ENCODE measurements around the gene LDLRAD4. TPM values are rescaled to one million over a fixed set of nuclear protein-coding genes. Genes with fewer than 3 reads are reported as not detected.

LDLRAD4 gene
- total and polyA plus RNA-seq, 9 of the 15 experiments (the other 6 are each of a cell fraction or from before 2014, with no cell fraction given) = 0.01 TPM; not detected in 8

- no peak overlapping the region for H3K27ac ChIP-seq (ENCODE audit: extremely low read depth, low read depth, low read length)
- H3K9me1 ChIP-seq (ENCODE audit: control insufficient read depth, insufficient read depth, low read length) = no peaks in the 10 kb centered on the region
- BruUV-seq (replicated peaks) = no TSS peak
- H3K79me2 ChIP-seq (ENCODE audit: control insufficient read depth, insufficient read depth, low read length) = no peaks in the 10 kb centered on the region
- no peak overlapping the region for H3K4me3 ChIP-seq
- H3K27me3 ChIP-seq (ENCODE audit: control insufficient read depth in 2 of 2, insufficient read depth in 2 of 2, low read length in 2 of 2) = peaks cover 19 to 48% of the 10 kb centered on the region in 2 experiments
- no peaks in the 10 kb centered on the region for H4K20me1 ChIP-seq (replicated peaks; ENCODE audit: control insufficient read depth, insufficient read depth, low read length)
- FAIRE-seq (no peak), ATAC-seq (peak; percentile 47; the same call in 2 of the 3 replicates), DNase-seq (ENCODE audit: extremely low read depth in 1 of 4, low spot score in 3 of 4) (no peak)
- in situ Hi-C loops (cut with MboI) (no loop called here), intact Hi-C loops (cut with micrococcal nuclease) (no loop called here)
- H2AFZ ChIP-seq (ENCODE audit: low read depth, low read length) = no peak overlapping the region
- no peaks in the 10 kb centered on the region; a peak in 1 of 5 replicates for H3K4me1 ChIP-seq (replicated peaks in 1 of 2; ENCODE audit: control insufficient read depth in 2 of 2, insufficient read depth in 2 of 2, low read length in 2 of 2)
- no peak overlapping the region for H3K9ac ChIP-seq (ENCODE audit: insufficient read depth in 1 of 2, low read depth in 2 of 2, low read length in 2 of 2)
- TF ChIP-seq HMGN3 (IDR thresholded peaks at IDR 0.05; ENCODE audit: borderline replicate concordance, extremely low read depth, insufficient read length, low read depth, low read length) (no peak), TCFL5 (CRISPR knock-in tag; conservative IDR thresholded peaks at IDR 0.05) (no peak), HDAC8 (tag; IDR thresholded peaks at IDR 0.05) (no peak), KHSRP (IDR thresholded peaks at IDR 0.05) (no peak), AFF1 (IDR thresholded peaks at IDR 0.05; ENCODE audit: low read depth in 1 of 2, partially characterized antibody in 2 of 2) (no peak), RBM14 (IDR thresholded peaks at IDR 0.05; ENCODE audit: borderline replicate concordance, insufficient read depth, low read depth, low read length) (no peak)
- no peak overlapping the region for H3K4me2 ChIP-seq (ENCODE audit: insufficient read depth, low read length)
- CTCF ChIA-PET (ENCODE audit: low intra/inter-chr PET ratio) = no interaction called here
- no peaks in the 10 kb centered on the region for H3K9me3 ChIP-seq (replicated peaks; ENCODE audit: control insufficient read depth, insufficient read depth, low read depth, low read length)
- H3K36me3 ChIP-seq (ENCODE audit: control insufficient read depth, insufficient read depth, low read length) = no peaks in the 10 kb centered on the region
- WGBS (ENCODE audit: insufficient coverage, low coverage, missing lambda C conversion rate) = 0% methylated on average over 8 of the region's 8 CpGs
- POLR2A ChIA-PET = interaction anchor here (0.6 to 0.9 kb wide), 2 partner anchors 11 to 80 kb away, joined by 3 read pairs; no protein-coding TSS in a partner anchor
Observed at GRCh38 chr18:13502585-13502984, 284.0 kb downstream of the LDLRAD4 start.

All from K562 (cell line).